GM12891 (cell line): ENCODE data around the gene PRRX2.

Experiments
- POLR2A ChIP-seq: IDR thresholded peaks from 2 replicates; pipeline ENCODE4 v1.6.1; 2011; ENCODE audit warnings: low read depth, low read length, control low read depth
- POLR2AphosphoS5 ChIP-seq: IDR thresholded peaks from 2 replicates; pipeline ENCODE4 v1.6.1; 2011; ENCODE audit warnings: low read depth, low read length, control low read depth
- TAF1 ChIP-seq: IDR thresholded peaks from 2 replicates; pipeline ENCODE4 v1.6.1; 2011; ENCODE audit warnings: low read depth, low read length, control low read depth

DNA sequence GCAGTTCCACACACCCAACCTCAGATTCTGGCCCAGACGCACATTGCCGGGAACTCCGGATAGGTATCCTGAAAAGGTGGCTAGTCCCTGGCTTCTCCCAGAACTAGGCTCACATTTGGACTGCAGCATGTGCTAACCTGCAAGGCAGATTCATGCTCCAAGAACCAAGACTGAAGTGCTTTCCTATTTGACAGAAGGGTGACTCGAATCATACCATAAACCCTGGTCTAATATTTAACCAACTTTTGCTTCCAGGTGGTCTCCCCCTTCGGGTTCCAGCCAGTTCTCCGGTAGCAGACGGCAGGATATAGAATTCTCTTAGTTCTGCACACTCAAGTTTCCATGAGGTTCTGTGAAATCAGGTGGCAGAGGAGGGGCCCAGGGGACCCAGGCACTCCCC, 79.8 kb downstream of the PRRX2 start:
- TF ChIP-seq POLR2A (no peak), POLR2AphosphoS5 (no peak), TAF1 (no peak)
